HG02973 (cell line): ENCODE results near the gene METTL6.
"Not testable (repeated sequence)": the region's sequence is repeated elsewhere in the genome, so short reads cannot be mapped to it uniquely, and the experiment has no call there.

Experiments used
- ATAC-seq: cut with Tn5 transposase; IDR thresholded peaks from one replicate; pipeline ENCODE4 v1.9.1; 2021; ENCODE audit warnings: moderate library complexity; ENCODE audit not compliant: unreplicated experiment

METTL6 gene

GRCh38 chr3:15375461-15376000, 51.8 kb downstream of the METTL6 start:
- no peak for ATAC-seq

- ATAC-seq: no peak
These were observed 54.4 kb downstream of the METTL6 start for GRCh38 chr3:15372918-15373317.

GRCh38 chr3:15368561-15369135, 58.7 kb downstream of the METTL6 start:
- no peak for ATAC-seq

DNA sequence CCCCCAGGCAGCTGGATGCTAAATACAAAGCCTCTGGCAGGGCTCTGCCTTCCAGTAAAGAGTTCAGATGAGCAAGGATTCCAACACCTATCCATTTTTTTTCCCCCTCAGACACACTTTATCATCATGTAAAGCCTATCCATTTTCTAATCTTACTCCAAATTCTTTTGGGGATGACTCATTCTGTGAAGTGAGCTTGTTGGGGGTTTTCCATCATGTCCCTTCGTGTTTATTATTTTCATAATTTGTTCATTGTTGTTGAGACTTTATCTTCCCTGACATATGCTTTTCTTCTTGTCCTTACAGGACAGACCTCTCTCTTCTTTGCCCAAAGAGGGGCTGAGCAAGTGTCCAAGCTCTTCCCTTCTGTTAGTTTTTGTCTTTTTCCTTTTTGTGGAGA, 60.3 kb downstream of the METTL6 start:
- no peak for ATAC-seq

- not testable (repeated sequence) for ATAC-seq
These were observed 63.3 kb downstream of the METTL6 start for GRCh38 chr3:15364078-15364477.

DNA sequence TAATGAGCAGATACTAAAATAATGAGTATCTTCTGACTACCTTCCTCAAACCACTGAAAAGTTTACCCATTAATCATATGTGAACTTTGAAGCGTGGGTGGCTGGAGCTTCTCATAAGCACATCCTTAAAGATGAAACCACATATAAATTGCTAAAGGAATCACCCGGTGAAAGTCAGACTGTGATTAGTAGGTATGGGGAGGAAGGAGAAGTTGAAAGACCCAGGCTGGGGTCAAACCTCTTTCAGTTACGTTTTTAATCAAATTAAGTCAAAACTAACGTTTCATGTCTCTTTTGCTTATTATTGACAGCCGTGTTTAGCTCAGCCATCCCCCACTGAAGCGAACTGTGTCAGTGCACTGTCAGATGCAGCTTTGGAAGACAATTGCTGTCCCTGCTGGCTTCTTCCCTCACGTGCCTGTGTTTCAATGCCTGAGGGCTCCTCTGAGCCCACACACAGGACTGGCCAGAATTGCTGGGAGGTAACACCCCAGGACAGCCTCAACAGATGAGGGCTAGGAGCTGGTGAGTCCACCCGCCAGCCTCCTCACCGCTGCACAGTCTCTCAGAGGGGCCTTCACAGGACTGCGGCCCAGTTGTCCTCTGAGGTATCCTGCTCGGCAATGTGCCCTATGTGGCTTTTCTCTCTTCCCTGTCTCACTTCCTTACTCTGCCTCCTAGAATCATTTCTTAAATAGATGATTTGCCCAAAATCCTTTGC, 65.7 kb downstream of the METTL6 start:
- ATAC-seq: peak; percentile 71

DNA sequence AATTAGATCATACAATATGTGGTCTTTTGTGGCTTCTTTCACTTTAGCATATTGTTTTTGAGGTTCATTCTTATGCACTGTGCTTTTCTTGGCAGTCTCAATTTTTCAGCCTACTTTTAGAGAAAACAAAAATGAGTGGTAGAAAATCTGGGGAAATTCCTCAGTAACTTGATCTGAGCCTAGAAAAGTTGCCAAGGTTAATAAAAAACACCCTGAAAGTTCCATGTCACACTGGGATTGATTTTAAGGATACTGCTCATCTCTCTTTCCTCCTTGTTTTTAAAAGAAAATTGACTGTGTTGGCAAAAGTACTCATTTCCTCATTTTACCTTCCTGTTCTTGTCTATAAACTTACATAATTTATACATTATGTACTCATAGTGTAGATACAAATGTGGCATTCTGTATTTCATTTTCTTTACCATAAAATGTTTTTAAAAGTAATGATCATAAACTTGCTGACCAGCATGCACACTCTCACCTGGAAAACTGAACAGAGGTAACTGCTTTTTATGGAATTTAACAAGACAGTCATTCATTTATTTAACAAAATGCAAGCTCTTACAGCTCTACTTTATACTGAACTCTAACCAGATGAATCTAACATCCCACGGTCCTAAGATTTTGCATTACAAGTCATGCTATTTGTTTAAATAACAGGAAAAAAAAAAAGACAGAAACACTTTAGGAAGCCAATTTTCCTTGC, 66.4 kb downstream of the METTL6 start:
- ATAC-seq: no peak
